Measurements from ENCODE around the gene SMOC1.

Gene SMOC1

DNA sequence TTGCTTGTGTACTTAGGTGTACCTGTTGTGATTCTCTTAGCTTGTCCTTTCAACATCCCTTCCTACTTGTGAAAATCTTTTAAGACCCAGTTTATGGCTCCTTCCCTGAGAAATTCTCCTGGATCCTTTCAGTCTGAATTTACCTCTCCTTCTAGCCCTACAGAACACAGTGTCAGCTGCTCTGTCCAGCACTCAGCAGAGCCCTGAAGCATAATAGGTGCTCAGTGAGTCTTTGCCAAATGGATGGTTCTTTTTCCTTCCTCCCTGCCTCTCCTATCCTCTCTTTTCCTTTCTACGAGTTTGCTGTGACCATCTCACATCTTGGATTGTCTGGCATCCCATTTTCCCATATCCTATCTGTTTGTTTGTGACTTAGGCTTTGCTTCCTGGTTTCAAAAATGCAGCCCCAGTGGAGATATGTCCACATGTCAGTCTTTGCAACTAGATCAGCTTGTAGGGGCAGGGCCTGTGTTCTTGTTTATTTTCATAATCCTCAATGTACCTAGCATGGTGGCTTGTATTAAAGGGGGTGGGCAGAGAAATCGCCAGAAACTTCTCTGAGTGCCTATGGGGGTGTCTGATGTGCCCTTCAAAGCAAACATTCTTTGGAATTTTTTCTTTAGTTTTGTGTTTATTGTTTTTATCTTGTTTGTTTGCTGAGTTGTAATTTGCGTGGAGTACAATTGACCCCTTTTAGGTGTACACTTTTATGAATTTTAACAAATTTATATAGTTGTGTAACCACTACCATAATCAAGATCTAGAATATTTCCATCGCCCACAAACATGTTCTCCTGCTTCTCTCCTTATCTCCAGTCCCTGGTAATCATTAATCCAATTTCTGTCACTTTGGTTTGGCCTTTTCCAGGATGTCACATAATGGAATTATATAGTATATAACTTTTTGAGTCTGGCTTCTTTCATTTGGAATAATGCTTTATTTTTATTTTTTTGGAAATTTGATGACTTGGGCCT is 62.8 kb downstream of the SMOC1 start:
- DNase-seq (ENCODE audit: low read depth in 1 of 2, low spot score in 1 of 2) = no peak

GRCh38 chr14:69943084-69943780 is 64.0 kb downstream of the SMOC1 start:
- DNase-seq (ENCODE audit: low read depth in 1 of 2, low spot score in 1 of 2) = no peak

DNA sequence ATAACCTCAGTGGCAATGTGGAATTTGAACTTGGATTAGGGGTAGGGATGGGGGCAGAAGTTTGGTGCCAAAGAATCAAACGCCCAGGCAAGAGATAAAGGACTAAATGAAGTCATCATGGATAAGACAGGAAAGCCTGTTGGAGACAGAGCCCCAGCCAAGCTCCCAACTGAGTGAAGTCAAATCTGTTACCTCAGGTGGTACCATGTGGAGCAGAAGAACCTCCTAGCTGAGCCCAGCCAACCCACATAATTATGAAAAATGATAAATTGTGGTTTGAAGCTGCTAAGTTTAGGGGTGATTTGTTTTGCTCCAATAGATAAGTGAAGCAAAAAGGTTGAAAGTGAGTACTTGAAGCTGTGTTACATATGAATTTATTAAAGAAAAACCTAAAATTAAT is 66.1 kb downstream of the SMOC1 start:
- DNase-seq (ENCODE audit: low read depth in 1 of 2, low spot score in 1 of 2) = no peak

DNA sequence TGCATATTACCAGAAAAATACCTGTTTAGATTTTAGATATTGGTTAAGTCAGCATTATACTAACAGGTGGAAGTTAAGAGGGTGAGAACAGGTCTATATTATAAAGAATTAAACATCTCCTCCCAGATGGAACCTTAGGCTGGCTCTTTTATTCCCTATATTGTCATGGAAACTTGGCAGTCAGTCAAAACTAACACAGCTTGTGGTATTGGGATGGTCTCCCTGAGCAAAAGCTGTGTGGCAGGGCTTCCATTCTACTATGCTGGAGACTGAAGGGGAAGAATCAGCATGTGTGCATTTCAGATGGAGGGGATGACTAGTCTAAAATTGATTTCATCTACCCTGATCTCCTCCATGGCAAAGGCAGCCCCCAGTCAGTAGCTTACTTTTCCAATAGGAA is 66.7 kb downstream of the SMOC1 start:
- DNase-seq (ENCODE audit: low read depth in 1 of 2, low spot score in 1 of 2) = no peak

DNA sequence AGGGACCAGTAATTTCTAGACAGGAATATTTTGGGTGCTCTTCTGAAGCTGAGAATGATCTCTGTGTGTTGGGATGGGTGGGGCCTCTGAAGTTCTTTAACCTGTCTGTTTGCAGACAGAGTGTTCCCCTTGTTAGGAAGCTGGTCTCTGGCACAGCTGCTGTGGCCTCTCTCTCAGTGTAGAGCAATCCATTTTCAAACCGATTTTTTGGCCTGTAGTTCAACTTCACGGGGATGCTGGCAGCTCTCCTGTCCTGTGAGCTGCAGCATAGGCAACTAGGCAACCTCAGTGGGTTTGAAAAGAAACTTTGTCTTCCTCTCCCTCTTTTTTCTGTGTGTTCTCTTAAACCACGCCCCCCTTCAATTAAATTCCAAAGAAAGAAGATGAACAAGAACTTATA is 69.1 kb downstream of the SMOC1 start:
- no peak for DNase-seq (ENCODE audit: low read depth in 1 of 2, low spot score in 1 of 2)

DNA sequence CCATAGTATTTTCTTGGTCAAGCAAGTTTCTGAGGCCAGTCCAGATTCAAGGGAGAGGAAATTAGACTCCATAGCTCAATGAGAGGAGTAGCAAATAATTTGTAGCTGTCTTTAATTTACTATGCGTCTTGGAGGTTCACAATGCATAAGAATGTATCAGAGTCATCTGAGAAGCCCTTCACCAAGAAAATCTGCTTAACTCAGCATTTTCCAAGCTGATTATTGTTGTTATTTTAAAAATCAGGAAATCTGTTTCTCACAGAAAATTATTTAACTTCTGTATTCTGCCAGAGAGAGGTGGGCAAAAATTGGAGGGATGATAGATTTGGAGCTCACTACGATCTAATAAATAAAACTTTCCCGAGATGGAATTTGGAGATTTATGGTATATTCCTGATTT is 72.0 kb downstream of the SMOC1 start:
- DNase-seq (ENCODE audit: low read depth in 1 of 2, low spot score in 1 of 2) = no peak

DNA sequence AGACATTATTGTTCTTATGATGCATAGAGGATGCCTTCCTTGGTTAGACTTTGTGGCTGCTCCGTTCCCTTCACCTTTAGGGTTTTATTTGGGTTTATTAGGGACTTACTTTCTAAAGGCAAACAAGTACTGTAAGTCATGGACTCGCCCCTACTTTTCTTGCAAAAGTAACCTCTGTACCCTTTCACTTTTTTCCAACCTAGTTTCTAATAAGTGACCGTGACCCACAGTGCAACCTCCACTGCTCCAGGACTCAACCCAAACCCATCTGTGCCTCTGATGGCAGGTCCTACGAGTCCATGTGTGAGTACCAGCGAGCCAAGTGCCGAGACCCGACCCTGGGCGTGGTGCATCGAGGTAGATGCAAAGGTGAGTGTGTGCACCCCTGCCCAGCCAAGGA is 72.7 kb downstream of the SMOC1 start:
- DNase-seq (ENCODE audit: low read depth in 1 of 2, low spot score in 1 of 2) = no peak

DNA sequence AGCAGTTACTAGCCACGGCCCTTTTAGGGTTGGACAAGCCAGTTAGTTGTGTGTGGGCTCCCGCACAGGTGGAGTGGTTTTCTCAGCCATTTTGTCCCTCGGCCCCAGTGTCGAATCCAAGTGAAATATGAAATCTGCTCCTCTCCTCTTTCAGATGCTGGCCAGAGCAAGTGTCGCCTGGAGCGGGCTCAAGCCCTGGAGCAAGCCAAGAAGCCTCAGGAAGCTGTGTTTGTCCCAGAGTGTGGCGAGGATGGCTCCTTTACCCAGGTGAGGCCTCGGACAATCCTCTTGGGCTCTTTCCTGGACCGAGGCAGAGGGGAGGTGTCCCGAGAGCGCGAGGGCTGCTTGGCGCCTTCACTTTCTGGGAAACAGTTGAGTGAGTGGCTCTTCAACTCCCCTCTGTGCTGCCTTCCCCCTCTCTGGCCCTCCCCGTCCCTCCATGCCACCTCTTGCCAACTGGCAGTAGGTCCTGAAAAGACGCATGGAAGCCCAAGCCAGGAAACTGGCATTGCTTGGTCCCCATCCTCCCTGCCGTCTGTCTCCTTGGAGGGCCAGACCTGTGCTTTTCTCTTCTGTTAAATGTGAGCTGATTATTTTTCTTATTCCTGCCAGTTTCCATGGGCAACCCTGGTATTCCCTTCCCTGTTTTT is 74.2 kb downstream of the SMOC1 start:
- no peak for DNase-seq (ENCODE audit: low read depth in 1 of 2, low spot score in 1 of 2)

DNA sequence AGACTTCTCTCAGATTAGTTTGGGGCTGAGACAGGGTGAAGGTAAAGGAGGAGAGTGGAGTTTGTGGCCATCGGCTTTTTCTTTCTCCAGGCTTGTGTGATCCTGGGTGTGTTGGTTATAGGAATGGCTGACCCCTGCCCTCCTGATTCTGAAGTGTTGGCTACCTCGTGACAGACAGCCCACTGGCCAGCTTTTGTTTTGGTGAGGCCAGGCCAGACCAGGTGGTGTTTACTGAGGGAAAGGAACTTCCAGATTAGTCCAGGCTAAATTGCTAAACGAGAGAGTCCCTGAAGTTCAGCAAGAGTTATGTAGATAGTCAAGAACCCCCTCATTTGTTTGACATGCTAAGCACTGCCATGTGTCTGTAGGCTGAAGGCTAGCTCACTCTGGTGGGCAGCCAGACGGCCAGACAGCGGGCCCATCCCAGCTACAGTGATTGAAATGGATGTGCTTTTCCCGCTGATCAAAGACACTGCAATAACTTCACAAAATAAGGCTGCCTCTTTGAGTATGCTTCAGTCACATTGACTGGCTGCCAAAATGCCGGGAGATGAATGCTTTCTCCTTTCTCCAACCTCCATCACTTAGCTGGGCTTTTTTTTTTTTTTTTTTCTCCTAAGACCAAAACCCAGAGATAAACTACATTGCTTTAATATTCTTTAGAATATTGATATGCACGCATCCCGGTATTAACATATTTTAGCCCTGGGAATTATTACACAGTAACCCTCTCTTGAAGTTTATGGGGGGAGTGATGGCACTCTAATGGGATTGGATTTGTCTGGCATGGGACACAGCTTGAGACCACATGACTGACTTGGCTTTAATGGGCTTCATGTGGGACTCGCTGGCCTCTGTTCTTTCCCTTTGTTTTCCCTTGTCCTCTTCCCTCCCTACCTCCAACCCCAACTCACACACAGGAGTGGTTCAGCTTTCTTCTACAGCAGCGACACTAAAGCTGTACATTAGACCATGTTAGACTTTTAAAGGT is 76.9 kb downstream of the SMOC1 start:
- no peak for DNase-seq (ENCODE audit: low read depth in 1 of 2, low spot score in 1 of 2)

DNA sequence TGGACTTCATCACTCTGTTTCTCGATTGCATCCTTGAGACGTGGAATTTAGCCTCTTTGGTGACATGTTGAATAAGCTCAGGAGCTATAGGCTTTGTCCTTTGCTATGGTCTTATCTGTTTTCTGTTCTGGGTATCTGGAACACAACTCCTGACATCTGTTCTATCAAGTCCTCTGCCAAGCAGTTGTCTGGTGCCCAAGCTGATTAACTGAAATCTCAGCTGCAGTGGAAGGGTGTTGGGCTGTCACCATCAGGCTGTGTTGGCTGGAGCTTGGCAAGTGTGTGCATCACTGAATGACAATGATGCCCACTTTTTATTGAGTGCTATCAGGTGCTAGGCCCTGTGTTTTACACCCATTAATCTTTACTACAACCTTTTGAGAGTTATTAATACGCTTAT is 77.8 kb downstream of the SMOC1 start:
- no peak for DNase-seq (ENCODE audit: low read depth in 1 of 2, low spot score in 1 of 2)

DNA sequence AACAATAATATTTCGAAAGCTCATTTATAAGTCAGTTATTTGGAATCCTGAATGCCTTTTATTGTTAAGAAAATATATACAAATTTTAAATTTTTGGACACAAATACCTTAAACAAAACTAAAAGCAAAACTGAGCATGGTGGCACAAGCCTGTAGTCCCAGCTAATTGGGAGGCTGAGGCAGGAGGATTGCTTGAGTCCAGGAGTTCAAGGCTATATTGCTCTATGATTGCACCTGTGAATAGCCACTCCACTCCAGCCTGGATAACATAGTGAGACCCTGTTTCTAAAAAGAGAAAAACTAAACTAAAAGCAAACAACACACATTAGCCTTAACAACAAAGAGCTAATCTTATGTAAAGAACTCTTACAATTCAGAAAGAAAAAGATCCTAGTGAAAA is 78.8 kb downstream of the SMOC1 start:
- DNase-seq (ENCODE audit: low read depth in 1 of 2, low spot score in 1 of 2) = no peak

- DNase-seq (ENCODE audit: low read depth in 1 of 2, low spot score in 1 of 2) = no peak
These were observed 79.9 kb downstream of the SMOC1 start for GRCh38 chr14:69959136-69959535.

- no peak for DNase-seq (ENCODE audit: low read depth in 1 of 2, low spot score in 1 of 2)
These were observed 81.1 kb downstream of the SMOC1 start for GRCh38 chr14:69960296-69960695.

DNA sequence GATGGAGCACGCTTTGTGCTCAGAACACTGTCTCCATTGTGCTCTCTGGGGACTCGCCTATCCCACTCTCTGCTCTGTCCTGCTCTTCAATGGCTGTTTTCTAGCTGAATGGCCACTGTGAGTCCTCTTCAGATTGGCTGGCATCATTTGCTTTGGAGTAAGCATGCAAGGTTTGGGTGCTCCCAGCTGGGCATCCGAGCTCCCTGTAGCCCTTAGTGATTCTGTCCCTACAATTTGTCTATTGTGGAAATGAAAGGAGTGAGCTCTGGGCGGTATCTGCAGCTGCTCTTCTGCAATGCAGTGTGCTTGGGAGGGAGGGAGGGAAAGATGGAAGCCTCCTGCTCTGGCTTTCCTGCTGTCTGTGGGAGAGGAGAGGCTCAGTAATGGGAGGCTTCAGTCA is 84.8 kb downstream of the SMOC1 start:
- no peak for DNase-seq (ENCODE audit: low read depth in 1 of 2, low spot score in 1 of 2)

DNA sequence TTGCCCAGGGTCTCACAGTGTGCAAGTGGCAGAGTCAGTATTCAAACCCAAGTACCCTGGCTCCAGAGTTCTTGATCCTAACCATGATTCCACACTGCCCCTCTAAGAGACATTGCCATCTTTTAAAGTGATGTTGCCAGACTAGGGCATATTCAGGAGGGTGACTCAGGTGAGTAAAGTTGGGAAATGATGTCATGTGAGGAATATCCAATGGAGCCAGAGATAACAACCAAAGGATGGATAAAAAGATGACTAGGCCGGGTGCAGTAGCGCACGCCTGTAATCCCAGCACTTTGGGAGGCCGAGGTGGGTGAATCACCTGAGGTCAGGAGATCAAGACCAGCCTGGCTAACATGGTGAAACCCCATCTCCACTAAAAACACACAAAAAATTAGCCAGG is 85.6 kb downstream of the SMOC1 start:
- DNase-seq (ENCODE audit: low read depth in 1 of 2, low spot score in 1 of 2) = no peak

DNA sequence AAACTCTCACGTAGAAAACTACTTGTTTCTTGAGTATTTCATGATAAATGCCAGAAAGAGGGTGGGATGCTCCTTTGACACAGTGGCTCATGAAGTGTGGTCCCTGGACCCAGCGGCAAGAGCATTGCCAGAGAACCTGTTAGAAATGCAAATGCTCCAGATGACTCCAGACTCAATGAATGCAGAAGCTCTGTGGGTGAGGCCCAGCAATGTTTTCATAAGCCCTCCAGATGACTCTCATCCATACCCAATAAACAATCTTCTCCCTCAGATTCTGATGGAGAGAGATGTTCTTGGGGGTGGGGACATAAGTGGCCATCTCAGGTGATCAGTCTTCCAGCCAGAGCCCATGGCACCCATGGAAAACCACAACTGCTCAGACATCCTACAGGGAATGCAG is 88.9 kb downstream of the SMOC1 start:
- no peak for DNase-seq (ENCODE audit: low read depth in 1 of 2, low spot score in 1 of 2)

- DNase-seq (ENCODE audit: low read depth in 1 of 2, low spot score in 1 of 2) = no peak
These were observed 89.5 kb downstream of the SMOC1 start for GRCh38 chr14:69968681-69969080.

GRCh38 chr14:69972755-69973154 is 93.5 kb downstream of the SMOC1 start:
- no peak for DNase-seq (ENCODE audit: low read depth in 1 of 2, low spot score in 1 of 2)

GRCh38 chr14:69973846-69974245 is 94.6 kb downstream of the SMOC1 start:
- DNase-seq (ENCODE audit: low read depth in 1 of 2, low spot score in 1 of 2) = no peak

DNA sequence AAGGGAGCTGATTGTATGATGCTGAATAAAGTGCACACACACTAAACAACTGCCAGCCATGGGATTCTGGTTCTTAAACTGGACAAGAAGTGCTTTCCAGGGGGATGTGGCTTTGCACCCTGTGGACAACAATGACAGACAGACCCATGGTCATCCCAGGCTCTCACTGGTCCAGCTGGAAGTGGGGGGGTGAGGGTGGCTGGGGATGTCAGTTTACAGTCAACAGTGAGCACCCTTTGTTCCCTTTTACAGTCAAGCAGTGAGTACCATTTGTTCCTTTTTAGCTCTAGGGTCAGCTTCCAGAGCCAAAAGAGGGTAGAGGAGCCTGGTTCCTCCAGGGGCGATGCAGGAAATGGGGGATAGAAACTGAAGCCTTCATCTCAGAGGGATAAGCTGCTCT is 100.7 kb downstream of the SMOC1 start:
- no peak for DNase-seq (ENCODE audit: low read depth in 1 of 2, low spot score in 1 of 2)

All from stimulated activated CD4-positive, alpha-beta T cell treated with anti-CD3 and anti-CD28 coated beads, Interleukin-15, amount 100 ng/mL, for 1 hour (primary cell).